ENCODE results near the gene C1orf35. TPM values are rescaled to one million over a fixed set of nuclear protein-coding genes. Genes with fewer than 3 reads are reported as not detected.

Gene C1orf35
- total and polyA plus RNA-seq, 4 donors: 4.0 to 7.5 (median 6.4) TPM

GRCh38 chr1:228098323-228098931 is 4.7 kb downstream of the C1orf35 start (continued):
- no peak for TF ChIP-seq ATF3 (IDR thresholded peaks at IDR 0.05)

DNA sequence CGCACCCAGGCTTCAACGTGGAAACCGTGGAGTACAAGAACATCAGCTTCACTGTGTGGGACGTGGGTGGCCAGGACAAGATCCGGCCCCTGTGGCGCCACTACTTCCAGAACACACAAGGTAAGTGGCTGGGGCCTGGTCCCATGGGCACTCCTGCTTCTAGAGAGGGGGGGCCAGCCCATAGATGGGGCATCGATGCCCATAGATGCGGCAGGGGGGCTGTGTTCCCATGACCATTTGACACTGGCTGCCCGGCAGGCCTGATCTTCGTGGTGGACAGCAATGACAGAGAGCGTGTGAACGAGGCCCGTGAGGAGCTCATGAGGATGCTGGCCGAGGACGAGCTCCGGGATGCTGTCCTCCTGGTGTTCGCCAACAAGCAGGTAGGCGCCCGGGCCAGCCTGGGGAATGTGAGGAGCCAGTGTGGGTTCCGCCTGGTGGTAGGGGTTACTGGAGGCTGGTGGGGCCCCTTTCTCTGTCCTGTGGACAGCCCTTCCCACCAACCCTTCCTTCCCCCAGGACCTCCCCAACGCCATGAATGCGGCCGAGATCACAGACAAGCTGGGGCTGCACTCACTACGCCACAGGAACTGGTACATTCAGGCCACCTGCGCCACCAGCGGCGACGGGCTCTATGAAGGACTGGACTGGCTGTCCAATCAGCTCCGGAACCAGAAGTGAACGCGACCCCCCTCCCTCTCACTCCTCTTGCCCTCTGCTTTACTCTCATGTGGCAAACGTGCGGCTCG is 5.6 kb downstream of the C1orf35 start:
- TF ChIP-seq FOXA1 (IDR thresholded peaks at IDR 0.05) (no peak), ATF3 (IDR thresholded peaks at IDR 0.05) (no peak), HNF4A (conservative IDR thresholded peaks at IDR 0.05) (no peak), SP1 (IDR thresholded peaks at IDR 0.05) (no peak), EGR1 (IDR thresholded peaks at IDR 0.05; ENCODE audit: low read depth in 2 of 2) (no peak), TAF1 (conservative IDR thresholded peaks at IDR 0.05) (no peak), RXRA (IDR thresholded peaks at IDR 0.05) (no peak), GABPA (IDR thresholded peaks at IDR 0.05 in 1 of 2, conservative IDR thresholded peaks at IDR 0.05 in 1 of 2) (no peak), RAD21 (IDR thresholded peaks at IDR 0.05) (no peak), JUND (IDR thresholded peaks at IDR 0.05) (no peak), YY1 (IDR thresholded peaks at IDR 0.05) (no peak), CTCF (IDR thresholded peaks at IDR 0.05; ENCODE audit: low read depth, low read length, missing input control) (no peak), FOXA2 (IDR thresholded peaks at IDR 0.05) (no peak), ZBTB33 (IDR thresholded peaks at IDR 0.05) (no peak)
- H3K27ac ChIP-seq (ENCODE audit: low read depth in 1 of 2, low read length in 2 of 2): no peak overlapping the region
- H3K36me3 ChIP-seq (ENCODE audit: control insufficient read depth in 4 of 4, insufficient read depth in 3 of 4, low read depth in 1 of 4, low read length in 3 of 4): peaks cover 11 to 31% (median 24%) of the 10 kb centered on the region in 4 donors
- WGBS: 94% methylated on average over 34 of the region's 34 CpGs
- peak; percentile 26 for DNase-seq (ENCODE audit: low spot score)
- peaks cover 0 to 12% (median 7%) of the 10 kb centered on the region in 4 donors for H3K9me3 ChIP-seq (ENCODE audit: control insufficient read depth in 4 of 4, low read length in 3 of 4)
- H3K9ac ChIP-seq (ENCODE audit: low read depth in 1 of 2, low read length in 2 of 2): no peak overlapping the region
- peaks cover 8 to 25% (median 12%) of the 10 kb centered on the region in 4 donors for H3K4me1 ChIP-seq (ENCODE audit: control insufficient read depth in 4 of 4, insufficient read depth in 4 of 4, low read length in 3 of 4)
- no peaks in the 10 kb centered on the region for H3K27me3 ChIP-seq (ENCODE audit: control insufficient read depth in 4 of 4, insufficient read depth in 4 of 4, low read length in 3 of 4)
- H3K4me3 ChIP-seq (ENCODE audit: low read depth in 1 of 3, low read length in 3 of 3): no peak overlapping the region

Data from liver (tissue), 9 donors.